Measurements from ENCODE around the gene MAP1LC3B2. TPM values are rescaled to one million over a fixed set of nuclear protein-coding genes. Genes with fewer than 3 reads are reported as not detected.

The MAP1LC3B2 gene
- total and polyA plus RNA-seq, 4 donors, result 1.8 to 18.5 (median 11.0) TPM

GRCh38 chr12:116620492-116621191, 61.5 kb downstream of the MAP1LC3B2 start:
- Histone ChIP-seq H3K36me3 (ENCODE audit: control insufficient read depth, insufficient read depth, low read length) (no peaks in the 10 kb centered on the region), H3K4me3 (ENCODE audit: low read depth, low read length) (no peak overlapping the region), H3K27ac (ENCODE audit: low read depth, low read length) (no peak overlapping the region), H3K4me1 (ENCODE audit: control insufficient read depth, insufficient read depth, low read length) (no peaks in the 10 kb centered on the region), H3K9me3 (ENCODE audit: control insufficient read depth, insufficient read depth, low read length) (no peaks in the 10 kb centered on the region), H3K27me3 (ENCODE audit: control insufficient read depth, insufficient read depth, low read length) (no peaks in the 10 kb centered on the region)
- 31% methylated on average over 10 of the region's 16 CpGs for WGBS (ENCODE audit: insufficient coverage)
- DNase-seq (ENCODE audit: low read depth in 4 of 6, low spot score in 6 of 6), result peak in 2 of 6 donors; percentile 51 to 88

- Histone ChIP-seq H3K27ac (ENCODE audit: low read depth, low read length) (no peak overlapping the region), H3K4me3 (ENCODE audit: low read depth, low read length) (no peak overlapping the region)
Observed at GRCh38 chr12:116621194-116621593, 62.0 kb downstream of the MAP1LC3B2 start.

GRCh38 chr12:116624516-116624915, 65.3 kb downstream of the MAP1LC3B2 start:
- Histone ChIP-seq H3K4me1 (ENCODE audit: control insufficient read depth, insufficient read depth, low read length) (no peaks in the 10 kb centered on the region), H3K27me3 (ENCODE audit: control insufficient read depth, insufficient read depth, low read length) (peaks cover 2% of the 10 kb centered on the region), H3K27ac (ENCODE audit: low read depth, low read length) (no peak overlapping the region), H3K9me3 (ENCODE audit: control insufficient read depth, insufficient read depth, low read length) (no peaks in the 10 kb centered on the region), H3K4me3 (ENCODE audit: low read depth, low read length) (no peak overlapping the region), H3K36me3 (ENCODE audit: control insufficient read depth, insufficient read depth, low read length) (no peaks in the 10 kb centered on the region)
- WGBS (ENCODE audit: insufficient coverage), result 70% methylated on average over 8 of the region's 8 CpGs
- DNase-seq (ENCODE audit: low read depth in 4 of 6, low spot score in 6 of 6), result no peak

More at GRCh38 chr12:116621194-116621593, 62.0 kb downstream of the MAP1LC3B2 start:
- WGBS (ENCODE audit: insufficient coverage), result 87% methylated on average over 3 of the region's 4 CpGs
- Histone ChIP-seq H3K9me3 (ENCODE audit: control insufficient read depth, insufficient read depth, low read length) (no peaks in the 10 kb centered on the region), H3K27me3 (ENCODE audit: control insufficient read depth, insufficient read depth, low read length) (no peaks in the 10 kb centered on the region), H3K36me3 (ENCODE audit: control insufficient read depth, insufficient read depth, low read length) (no peaks in the 10 kb centered on the region), H3K4me1 (ENCODE audit: control insufficient read depth, insufficient read depth, low read length) (no peaks in the 10 kb centered on the region)
- DNase-seq (ENCODE audit: low read depth in 4 of 6, low spot score in 6 of 6), result no peak

- Histone ChIP-seq H3K27ac (ENCODE audit: low read depth, low read length) (no peak overlapping the region), H3K4me1 (ENCODE audit: control insufficient read depth, insufficient read depth, low read length) (no peaks in the 10 kb centered on the region), H3K36me3 (ENCODE audit: control insufficient read depth, insufficient read depth, low read length) (no peaks in the 10 kb centered on the region), H3K27me3 (ENCODE audit: control insufficient read depth, insufficient read depth, low read length) (peaks cover 2% of the 10 kb centered on the region), H3K4me3 (ENCODE audit: low read depth, low read length) (no peak overlapping the region), H3K9me3 (ENCODE audit: control insufficient read depth, insufficient read depth, low read length) (no peaks in the 10 kb centered on the region)
- no peak for DNase-seq (ENCODE audit: low read depth in 4 of 6, low spot score in 6 of 6)
- WGBS (ENCODE audit: insufficient coverage), result 91% methylated on average over 4 of the region's 5 CpGs
Observed at GRCh38 chr12:116626153-116626552, 67.0 kb downstream of the MAP1LC3B2 start.

Other genes with a start within 250 kb of the MAP1LC3B2 start
- 10 to 100 TPM; 24.5 to 37.6 TPM for gene SPRING1, start 178.7 kb downstream of the MAP1LC3B2 start, total RNA-seq
- 10 to 100 TPM; 47.3 to 54.7 TPM for gene SPRING1, start 178.7 kb downstream of the MAP1LC3B2 start, polyA plus RNA-seq (ENCODE audit: insufficient read length in 2 of 2)
- gene RNFT2, start 178.9 kb downstream of the MAP1LC3B2 start, total RNA-seq, result 10 to 100 TPM; 15.3 to 47.2 TPM
- gene RNFT2, start 178.9 kb downstream of the MAP1LC3B2 start, polyA plus RNA-seq (ENCODE audit: insufficient read length in 2 of 2), result 10 to 100 TPM; 32.2 to 43.2 TPM

Data from spinal cord (tissue), 10 donors.